SK-N-SH (cell line): ENCODE measurements around the gene PCED1B. TPM values are rescaled to one million over a fixed set of nuclear protein-coding genes. Genes with fewer than 3 reads are reported as not detected.

Experiments used
- CTCF ChIA-PET: fragments of 300-600, 350-600 bp; formaldehyde crosslinking; extraction: SDS; loops from one replicate; lab custom pipeline; 2021; lab: Yijun Ruan, JAX
- POLR2A ChIA-PET: fragments of 350-600 bp; sonication (Branson Sonifier 250); formaldehyde crosslinking; extraction: SDS; loops from one replicate; lab custom pipeline; 2020; ENCODE audit warnings: antibody characterized with exemption, inconsistent platforms; lab: Yijun Ruan, JAX
- DNase-seq: peaks from one replicate; pipeline ENCODE4 v3.0.0; 2012
- H2AFZ ChIP-seq: fragments of 200-600 bp; sonication (generic); 2 replicates; pipeline ENCODE4 v1.8.1; 2016; ENCODE audit warnings: antibody characterized with exemption, mild to moderate bottlenecking, low read depth
- H3F3A ChIP-seq: fragments of 200-600 bp; sonication (generic); replicated peaks from 2 replicates; pipeline ENCODE3; 2016; ENCODE audit warnings: antibody characterized with exemption, mild to moderate bottlenecking; ENCODE audit not compliant: insufficient read depth
- H3K27ac ChIP-seq, 2 experiments: fragments of 200-500 bp in 1 of 2; fragments of 200-600 bp in 1 of 2; sonication (Bioruptor generic) in 1 of 2; sonication (generic), shearing (Covaris generic) in 1 of 2; 2 replicates each; pipeline versions ENCODE4 v1.5.1 to v1.6.1; 2014 to 2016; ENCODE audit warnings: low read depth in 2 of 2, inconsistent platforms in 1 of 2, low read length in 1 of 2, mild to moderate bottlenecking in 1 of 2, mixed read lengths in 1 of 2
- H3K27me3 ChIP-seq: fragments of 200-600 bp; sonication (generic), shearing (Covaris generic); 2 replicates; pipeline ENCODE4 v1.6.1; 2016; ENCODE audit warnings: mixed run types; ENCODE audit not compliant: insufficient read depth
- H3K36me3 ChIP-seq, 2 experiments: fragments of 200-500 bp in 1 of 2; fragments of 200-600 bp in 1 of 2; sonication (Bioruptor generic) in 1 of 2; sonication (generic) in 1 of 2; replicated peaks in 1 of 2; 2 replicates each; pipeline versions ENCODE3 to v1.5.1; 2014 to 2016; ENCODE audit warnings: low read length in 1 of 2, mild to moderate bottlenecking in 1 of 2; ENCODE audit not compliant: insufficient read depth in 2 of 2, control insufficient read depth in 1 of 2
- H3K4me1 ChIP-seq, 2 experiments: fragments of 200-500 bp in 1 of 2; fragments of 200-600 bp in 1 of 2; sonication (Bioruptor generic) in 1 of 2; sonication (generic), shearing (Covaris generic) in 1 of 2; 2 replicates each; pipeline versions ENCODE4 v1.5.1 to v1.6.1; 2014 to 2016; ENCODE audit warnings: low read depth in 1 of 2, low read length in 1 of 2, mixed run types in 1 of 2; ENCODE audit not compliant: insufficient read depth in 2 of 2, control insufficient read depth in 1 of 2
- H3K4me2 ChIP-seq: fragments of 200-600 bp; sonication (generic), shearing (Covaris generic); 2 replicates; pipeline ENCODE4 v1.6.1; 2017; ENCODE audit warnings: mixed run types
- H3K4me3 ChIP-seq, 2 experiments: fragments of 200-500 bp in 1 of 2; fragments of 200-600 bp in 1 of 2; sonication (Bioruptor generic) in 1 of 2; sonication (generic), shearing (Covaris generic) in 1 of 2; 2 replicates each; pipeline versions ENCODE4 v1.5.1 to v1.8.1; 2014 to 2016; ENCODE audit warnings: low read depth in 2 of 2, inconsistent platforms in 1 of 2, low read length in 1 of 2, mild to moderate bottlenecking in 1 of 2, mixed read lengths in 1 of 2, moderate library complexity in 1 of 2
- H3K79me2 ChIP-seq: fragments of 200-600 bp; sonication (generic); 2 replicates; pipeline ENCODE4 v1.8.1; 2017; ENCODE audit warnings: mild to moderate bottlenecking; ENCODE audit not compliant: insufficient read depth
- H3K9ac ChIP-seq: fragments of 200-600 bp; sonication (generic); 2 replicates; pipeline ENCODE4 v1.6.1; 2017; ENCODE audit warnings: mixed run types
- H3K9me2 ChIP-seq: fragments of 200-600 bp; sonication (generic); 2 replicates; pipeline ENCODE4 v1.6.1; 2017; ENCODE audit warnings: mixed run types
- H3K9me3 ChIP-seq: fragments of 200-600 bp; sonication (generic); 2 replicates; pipeline ENCODE4 v1.6.1; 2017; ENCODE audit warnings: mixed run types, mild to moderate bottlenecking, moderate library complexity
- H4K20me1 ChIP-seq: fragments of 200-600 bp; sonication (generic); 2 replicates; pipeline ENCODE4 v1.6.1; 2017; ENCODE audit warnings: mild to moderate bottlenecking, mixed run types; ENCODE audit not compliant: insufficient read depth
- CHD2 ChIP-seq: fragments of 150-350 bp; IDR thresholded peaks from 2 replicates; pipeline ENCODE4 v1.6.1; 2018; ENCODE audit warnings: low read length; ENCODE audit not compliant: partially characterized antibody
- CTCF ChIP-seq: fragments of 200-600 bp; sonication (generic); IDR thresholded peaks from 2 replicates; pipeline ENCODE4 v1.6.1; 2017; ENCODE audit warnings: antibody characterized with exemption, mild to moderate bottlenecking, moderate library complexity
- ELF1 ChIP-seq: IDR thresholded peaks from 2 replicates; pipeline ENCODE4 v1.4.0; 2012
- EZH2phosphoT487 ChIP-seq: fragments of 200-600 bp; sonication (generic); IDR thresholded peaks from 2 replicates; pipeline ENCODE4 v1.6.1; 2017; ENCODE audit warnings: low read depth, mixed run types, mild to moderate bottlenecking, antibody characterized with exemption, moderate library complexity, borderline replicate concordance
- FOXJ3 ChIP-seq: sonication (generic); formaldehyde crosslinking; IDR thresholded peaks from 2 replicates; pipeline ENCODE4 v1.5.1; 2020; ENCODE audit warnings: mild to moderate bottlenecking, missing genetic modification reagents
- GABPA ChIP-seq: IDR thresholded peaks from 2 replicates; pipeline ENCODE4 v1.4.0; 2012; ENCODE audit warnings: low read depth, mild to moderate bottlenecking
- IRF3 ChIP-seq: fragments of 150-350 bp; IDR thresholded peaks from 2 replicates; pipeline ENCODE4 v1.6.1; 2016; ENCODE audit warnings: mild to moderate bottlenecking, low read depth, low read length
- MAX ChIP-seq: IDR thresholded peaks from 2 replicates; pipeline ENCODE4 v1.4.0; 2012; ENCODE audit warnings: low read depth
- NFIC ChIP-seq: IDR thresholded peaks from 2 replicates; pipeline ENCODE4 v1.4.0; 2012; ENCODE audit warnings: borderline replicate concordance
- PBX3 ChIP-seq: IDR thresholded peaks from 2 replicates; pipeline ENCODE4; 2012
- REST ChIP-seq: IDR thresholded peaks from 2 replicates; pipeline ENCODE4 v1.6.1; 2012; ENCODE audit warnings: mild to moderate bottlenecking, low read depth, low read length, moderate library complexity
- RXRA ChIP-seq: IDR thresholded peaks from 2 replicates; pipeline ENCODE4 v1.4.0; 2012; ENCODE audit warnings: low read depth, mild to moderate bottlenecking, borderline replicate concordance
- SIN3A ChIP-seq: IDR thresholded peaks from 2 replicates; pipeline ENCODE4 v1.6.1; 2012; ENCODE audit warnings: low read depth, mild to moderate bottlenecking, low read length, moderate library complexity, borderline replicate concordance
- TAF1 ChIP-seq: IDR thresholded peaks from 2 replicates; pipeline ENCODE4 v1.6.1; 2012; ENCODE audit warnings: low read depth, mild to moderate bottlenecking, low read length, moderate library complexity, borderline replicate concordance
- TCF12 ChIP-seq: IDR thresholded peaks from 2 replicates; pipeline ENCODE4 v1.4.0; 2012
- USF1 ChIP-seq: IDR thresholded peaks from 2 replicates; pipeline ENCODE4 v1.4.0; 2012; ENCODE audit warnings: low read depth, borderline replicate concordance
- ZBTB33 ChIP-seq: IDR thresholded peaks from 2 replicates; pipeline ENCODE4 v1.4.0; 2012; ENCODE audit warnings: low read depth, borderline replicate concordance
- WGBS: methylation state at CpG from one replicate; pipeline ENCODE4 v1.1.6; 2017; ENCODE audit warnings: low lambda C conversion rate; 5-methylcytosine and 5-hydroxymethylcytosine counted together
- polyA plus RNA-seq, 3 experiments: library from polyadenylated mRNA; depleted of rRNA; stranded (reverse); fragments of >200 nt; gene quantifications; 2 replicates each; pipeline ENCODE4 v1.2.3, GENCODE V29; 2012

PCED1B gene
- polyA plus RNA-seq, 1 of the 3 experiments (the other 2 are of a cell fraction): 0.21 TPM

GRCh38 chr12:47242426-47242825 lies 163.0 kb downstream of the PCED1B start:
- no peaks in the 10 kb centered on the region for H3K9me3 ChIP-seq
- POLR2A ChIA-PET: no interaction called here
- H4K20me1 ChIP-seq: no peaks in the 10 kb centered on the region
- peaks cover 13% of the 10 kb centered on the region; the same call in 1 of the 2 replicates for H3K27me3 ChIP-seq
- CTCF ChIA-PET: interaction anchor here (0.6 kb wide), 1 partner anchor 233 kb away, joined by 3 read pairs; no protein-coding TSS in a partner anchor
- H2AFZ ChIP-seq: no peak overlapping the region
- H3K79me2 ChIP-seq: no peaks in the 10 kb centered on the region
- H3K4me2 ChIP-seq: no peak overlapping the region
- 13% methylated on average over 2 of the region's 2 CpGs for WGBS
- H3K36me3 ChIP-seq: no peaks in the 10 kb centered on the region
- H3K27ac ChIP-seq: no peak overlapping the region
- TF ChIP-seq USF1: no peak
- TF ChIP-seq ZBTB33: no peak
- TF ChIP-seq RXRA: no peak
- TF ChIP-seq SIN3A: no peak
- no peak for TF ChIP-seq GABPA
- no peak for TF ChIP-seq NFIC
- no peak for TF ChIP-seq EZH2phosphoT487
- no peak for TF ChIP-seq REST
- TF ChIP-seq CHD2: no peak
- no peak for TF ChIP-seq ELF1
- H3K4me1 ChIP-seq: no peaks in the 10 kb centered on the region
- no peaks in the 10 kb centered on the region for H3F3A ChIP-seq
- H3K9ac ChIP-seq: no peak overlapping the region
- DNase-seq: no peak
- H3K9me2 ChIP-seq: no peaks in the 10 kb centered on the region
- no peak overlapping the region for H3K4me3 ChIP-seq

GRCh38 chr12:47244835-47245234 lies 165.4 kb downstream of the PCED1B start:
- ChIA-PET POLR2A (no interaction called here), CTCF (no interaction called here)
- WGBS: 14% methylated on average over 2 of the region's 2 CpGs
- no peak for TF ChIP-seq FOXJ3
- no peak for TF ChIP-seq NFIC
- TF ChIP-seq TCF12: no peak
- TF ChIP-seq MAX: no peak
- TF ChIP-seq CTCF: no peak
- no peak for TF ChIP-seq IRF3
- TF ChIP-seq TAF1: no peak
- no peak for TF ChIP-seq PBX3
- no peak for TF ChIP-seq RXRA

More at GRCh38 chr12:47244835-47245234, 165.4 kb downstream of the PCED1B start:
- Histone ChIP-seq H3K27me3 (peaks cover 13% of the 10 kb centered on the region; the same call in 1 of the 2 replicates), H2AFZ (no peak overlapping the region), H3K27ac (no peak overlapping the region), H3K4me3 (no peak overlapping the region), H3K9me3 (no peaks in the 10 kb centered on the region), H3K4me2 (no peak overlapping the region), H3F3A (no peaks in the 10 kb centered on the region), H4K20me1 (no peaks in the 10 kb centered on the region), H3K79me2 (no peaks in the 10 kb centered on the region), H3K36me3 (no peaks in the 10 kb centered on the region), H3K4me1 (no peaks in the 10 kb centered on the region), H3K9ac (no peak overlapping the region), H3K9me2 (no peaks in the 10 kb centered on the region)
- no peak for DNase-seq
